Stomach (tissue), 9 donors: ENCODE data around the gene ATG16L2. TPM values are rescaled to one million over a fixed set of nuclear protein-coding genes. Genes with fewer than 3 reads are reported as not detected.
"Not testable (repeated sequence)": the region's sequence is repeated elsewhere in the genome, so short reads cannot be mapped to it uniquely, and the experiment has no call there.

ENCODE experiments used
- DNase-seq, 2 donors: peaks; one replicate each; pipeline versions ENCODE4 v3.0.0 to v3.0.0-alpha.2; 2013 to 2019
- H3K27ac ChIP-seq, 5 donors: fragments of 200-600 bp in 4 of 5; sonication (generic) in 4 of 5; one replicate each; pipeline ENCODE4 v1.5.1; 2013 to 2019; ENCODE audit warnings: mild to moderate bottlenecking in 1 of 5, moderate library complexity in 1 of 5
- H3K27me3 ChIP-seq, 3 donors: fragments of 200-600 bp; sonication (generic); one replicate each; pipeline ENCODE4 v1.5.1; 2017 to 2019; ENCODE audit warnings: mixed run types in 1 of 3
- H3K36me3 ChIP-seq, 4 donors: fragments of 200-600 bp; sonication (generic); 1 replicate in 3 of 4; 2 replicates in 1 of 4; pipeline ENCODE4 v1.5.1; 2016 to 2019
- H3K4me1 ChIP-seq, 4 donors: fragments of 200-600 bp; sonication (generic); one replicate each; pipeline ENCODE4 v1.5.1; 2016 to 2019
- H3K4me3 ChIP-seq, 4 donors: fragments of 200-600 bp; sonication (generic) in 3 of 4; one replicate each; pipeline ENCODE4 v1.5.1; 2016 to 2019; ENCODE audit warnings: mild to moderate bottlenecking in 1 of 4
- H3K9me3 ChIP-seq, 4 donors: fragments of 200-600 bp; sonication (generic); one replicate each; pipeline ENCODE4 v1.5.1; 2016 to 2019
- EP300 ChIP-seq: sonication (generic); formaldehyde crosslinking; IDR thresholded peaks from one replicate; pipeline ENCODE4 v1.6.1; 2017; ENCODE audit warnings: antibody characterized with exemption
- POLR2A ChIP-seq, 4 donors: fragments of 450-650 bp; IDR thresholded peaks; one replicate each; pipeline ENCODE4 v1.6.1; 2016; ENCODE audit warnings: antibody characterized with exemption in 4 of 4, control low read depth in 2 of 4, mild to moderate bottlenecking in 1 of 4, moderate library complexity in 1 of 4
- POLR2AphosphoS5 ChIP-seq, 3 donors: sonication (generic); formaldehyde crosslinking; IDR thresholded peaks; one replicate each; pipeline ENCODE4 v1.6.1; 2016; ENCODE audit warnings: antibody characterized with exemption in 3 of 3
- WGBS, 5 donors: extraction: QIAGEN DNeasy Blood & Tissue Kit in 3 of 5; methylation state at CpG; one replicate each; pipeline versions ENCODE4 v1.1.5 to v1.1.7; 2013 to 2018; 5-methylcytosine and 5-hydroxymethylcytosine counted together
- intact Hi-C: fragments of 100-400 bp; cut with DNase I; formaldehyde crosslinking; loops from one replicate; pipeline ENCODE4 v1.15.1; 2023; ENCODE audit warnings: low total_unique reads
- polyA plus RNA-seq, 3 donors: library from polyadenylated mRNA; stranded (reverse); fragments of 200-250 nt; gene quantifications; one replicate each; pipeline ENCODE4 v1.2.3, GENCODE V29; 2013
- total RNA-seq, 5 donors: library from RNA; depleted of rRNA; stranded (reverse); fragments of >200 nt; gene quantifications; one replicate each; pipeline versions ENCODE4 v1.1.0 to v1.2.3, GENCODE V29; 2014 to 2016
- TF ChIP-seq, protein P1 (sequence below), 7 experiments: fragments of 450-650 bp in 4 of 7; fragments of 200-600 bp in 3 of 7; sonication (generic) in 3 of 7; IDR thresholded peaks; one replicate each; pipeline ENCODE4 v1.5.1; 2016 to 2019; ENCODE audit warnings: antibody characterized with exemption in 7 of 7, control low read depth in 2 of 7, mild to moderate bottlenecking in 1 of 7
- donor health status: healthy with polysubstance abuse.
- donor health status: Bipolar disorder and iron deficiency.
- donor health status: healthy.

The ATG16L2 gene
- total and polyA plus RNA-seq, 8 donors: 13.0 to 266 (median 38.2) TPM

DNA sequence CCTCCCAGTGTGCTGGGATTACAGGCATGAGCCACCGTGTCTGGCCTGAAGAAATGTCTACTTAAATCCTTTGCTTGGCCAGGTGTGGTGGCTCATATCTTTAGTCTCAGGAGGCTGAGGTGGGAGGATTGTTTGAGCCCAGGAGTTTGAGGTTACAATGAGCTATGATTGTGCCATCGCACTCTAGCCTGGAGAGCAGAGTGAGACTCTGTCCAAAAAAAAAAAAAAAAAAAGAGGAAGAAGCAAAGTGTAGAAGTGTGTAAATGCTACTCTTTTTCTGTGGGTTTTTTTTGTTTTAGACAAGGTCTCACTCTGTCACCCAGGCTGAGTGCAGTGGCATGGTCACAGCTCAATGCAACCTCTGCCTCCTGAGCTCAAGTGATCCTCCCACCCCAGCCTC is 6.4 kb upstream of the ATG16L2 start:
- Histone ChIP-seq H3K4me3 (no peak overlapping the region), H3K27ac (peak overlapping the region in 4 of 5 donors; percentile 18 to 79 (median 49)), H3K36me3 (peaks cover 0 to 14% (median 10%) of the 10 kb centered on the region in 4 donors), H3K9me3 (no peaks in the 10 kb centered on the region), H3K27me3 (no peaks in the 10 kb centered on the region), H3K4me1 (peaks cover 4 to 42% (median 8%) of the 10 kb centered on the region in 4 donors)
- intact Hi-C loops: no loop called here
- TF ChIP-seq, protein P1, sequence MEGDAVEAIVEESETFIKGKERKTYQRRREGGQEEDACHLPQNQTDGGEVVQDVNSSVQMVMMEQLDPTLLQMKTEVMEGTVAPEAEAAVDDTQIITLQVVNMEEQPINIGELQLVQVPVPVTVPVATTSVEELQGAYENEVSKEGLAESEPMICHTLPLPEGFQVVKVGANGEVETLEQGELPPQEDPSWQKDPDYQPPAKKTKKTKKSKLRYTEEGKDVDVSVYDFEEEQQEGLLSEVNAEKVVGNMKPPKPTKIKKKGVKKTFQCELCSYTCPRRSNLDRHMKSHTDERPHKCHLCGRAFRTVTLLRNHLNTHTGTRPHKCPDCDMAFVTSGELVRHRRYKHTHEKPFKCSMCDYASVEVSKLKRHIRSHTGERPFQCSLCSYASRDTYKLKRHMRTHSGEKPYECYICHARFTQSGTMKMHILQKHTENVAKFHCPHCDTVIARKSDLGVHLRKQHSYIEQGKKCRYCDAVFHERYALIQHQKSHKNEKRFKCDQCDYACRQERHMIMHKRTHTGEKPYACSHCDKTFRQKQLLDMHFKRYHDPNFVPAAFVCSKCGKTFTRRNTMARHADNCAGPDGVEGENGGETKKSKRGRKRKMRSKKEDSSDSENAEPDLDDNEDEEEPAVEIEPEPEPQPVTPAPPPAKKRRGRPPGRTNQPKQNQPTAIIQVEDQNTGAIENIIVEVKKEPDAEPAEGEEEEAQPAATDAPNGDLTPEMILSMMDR (IDR thresholded peaks at IDR 0.05): no peak
- no peak for TF ChIP-seq POLR2AphosphoS5 (IDR thresholded peaks at IDR 0.05)
- TF ChIP-seq POLR2A (IDR thresholded peaks at IDR 0.05): no peak
- TF ChIP-seq EP300: no peak
- 54 to 84% (median 70%) methylated on average over 2 of the region's 2 CpGs for WGBS, 5 donors
- DNase-seq: no peak

- Histone ChIP-seq H3K4me3 (no peak overlapping the region), H3K4me1 (peaks cover 10 to 47% (median 14%) of the 10 kb centered on the region in 4 donors), H3K9me3 (no peaks in the 10 kb centered on the region), H3K27ac (peak overlapping the region in 2 of 5 donors; percentile 63 to 79), H3K36me3 (peaks cover 0 to 14% (median 10%) of the 10 kb centered on the region in 4 donors), H3K27me3 (no peaks in the 10 kb centered on the region)
- TF ChIP-seq, protein P1 (IDR thresholded peaks at IDR 0.05): no peak
- TF ChIP-seq POLR2AphosphoS5 (IDR thresholded peaks at IDR 0.05) (no peak), EP300 (no peak), POLR2A (IDR thresholded peaks at IDR 0.05) (no peak)
- no peak for DNase-seq
- intact Hi-C loops: no loop called here
- WGBS, 5 donors: 77 to 88% (median 83%) methylated on average over 4 of the region's 4 CpGs
Measured at GRCh38 chr11:72808331-72808798, 5.8 kb upstream of the ATG16L2 start.

DNA sequence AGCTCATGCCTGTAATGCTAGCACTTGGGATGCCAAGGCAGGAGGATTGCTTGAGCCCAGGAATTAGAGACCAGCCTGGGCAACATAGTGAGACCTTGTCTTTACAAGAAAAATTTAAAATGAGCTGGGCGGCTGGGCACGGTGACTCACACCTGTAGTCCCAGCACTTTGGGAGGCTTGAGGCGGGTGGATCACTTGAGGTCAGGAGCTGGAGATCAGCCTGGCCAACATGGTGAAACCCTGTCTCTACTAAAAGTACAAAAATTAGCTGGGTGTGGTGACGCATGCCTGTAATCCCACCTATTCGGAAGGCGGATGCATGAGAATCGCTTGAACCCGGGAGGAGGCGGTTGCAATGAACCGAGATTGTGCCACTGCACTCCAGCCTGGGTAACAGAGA is 2.5 kb upstream of the ATG16L2 start:
- H3K27ac ChIP-seq, H3K27me3 ChIP-seq, H3K9me3 ChIP-seq, DNase-seq: not testable (repeated sequence)
- peaks cover 0 to 14% (median 12%) of the 10 kb centered on the region in 4 donors for H3K36me3 ChIP-seq
- 95 to 97% (median 95%) methylated on average over 10 of the region's 10 CpGs for WGBS, 5 donors
- peak overlapping the region in 1 of 4 donors; percentile 89 for H3K4me3 ChIP-seq
- H3K4me1 ChIP-seq: peaks cover 27 to 62% (median 41%) of the 10 kb centered on the region in 4 donors
- intact Hi-C loops: loop anchor here (10.0 kb wide), 1 partner anchor 87 kb away; no protein-coding TSS in a partner anchor

DNA sequence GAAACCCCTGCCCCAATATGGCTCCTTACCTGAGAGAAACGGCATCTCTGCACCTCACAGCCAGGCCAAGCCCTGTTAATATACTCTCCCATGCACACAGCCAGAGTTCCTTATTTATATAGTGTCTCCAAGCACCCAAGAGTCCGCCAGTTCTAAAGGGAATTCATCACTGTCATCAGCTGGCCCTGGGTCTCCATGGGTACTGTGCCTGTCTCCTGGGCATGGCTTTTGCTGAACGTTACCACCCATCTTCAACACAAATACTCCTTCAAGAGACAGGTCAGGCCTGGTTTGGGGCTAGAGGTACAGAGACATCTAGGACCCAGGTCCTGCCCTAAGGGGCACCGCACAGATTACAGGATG is 1.6 kb upstream of the ATG16L2 start:
- Histone ChIP-seq H3K27ac (peak overlapping the region in 4 of 5 donors; percentile 25 to 98 (median 94)), H3K4me3 (peak overlapping the region; percentile 89 to 95 (median 90)), H3K9me3 (no peaks in the 10 kb centered on the region), H3K4me1 (peaks cover 27 to 64% (median 42%) of the 10 kb centered on the region in 4 donors), H3K36me3 (peaks cover 0 to 23% (median 16%) of the 10 kb centered on the region in 4 donors), H3K27me3 (no peaks in the 10 kb centered on the region)
- TF ChIP-seq, protein P1 (IDR thresholded peaks at IDR 0.05): no peak
- TF ChIP-seq EP300: no peak
- no peak for TF ChIP-seq POLR2AphosphoS5 (IDR thresholded peaks at IDR 0.05)
- no peak for TF ChIP-seq POLR2A (IDR thresholded peaks at IDR 0.05)
- 35 to 40% (median 38%) methylated on average over 4 of the region's 4 CpGs for WGBS, 5 donors
- intact Hi-C loops: loop anchor here (10.0 kb wide), 1 partner anchor 88 kb away; no protein-coding TSS in a partner anchor
- DNase-seq: peak in 1 of 2 donors; percentile 82
